ENCODE measurements around the gene CNTN4. TPM values are rescaled to one million over a fixed set of nuclear protein-coding genes. Genes with fewer than 3 reads are reported as not detected.

Gene CNTN4
- total RNA-seq, 3 donors from 2014 or later (not counting 1 experiment from before 2014, with no cell fraction given): not detected

DNA sequence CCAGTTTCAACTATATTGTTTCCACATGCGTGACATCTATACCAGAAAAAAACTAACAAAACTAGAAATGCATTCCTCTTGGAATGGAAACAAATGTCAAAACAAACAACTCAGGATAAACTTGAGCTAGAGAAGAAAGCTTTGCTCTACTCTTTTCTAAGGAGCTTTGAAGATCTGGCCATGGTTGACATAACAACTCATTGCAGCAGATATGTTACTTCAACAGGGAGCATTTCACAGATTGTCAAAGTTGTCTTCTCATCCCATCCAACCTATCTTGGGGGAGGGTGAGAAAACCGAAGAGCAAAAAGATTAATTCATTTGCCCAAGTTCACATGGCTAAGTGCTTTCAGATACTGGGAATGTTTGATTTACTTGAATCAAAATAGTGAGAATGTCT is 484.4 kb downstream of the CNTN4 start:
- H3K4me3 ChIP-seq (ENCODE audit: low read length): no peak overlapping the region
- no peaks in the 10 kb centered on the region for H3K27me3 Mint-ChIP-seq (ENCODE audit: low read depth in 2 of 2)
- H3K4me3 Mint-ChIP-seq: no peak overlapping the region
- H3K27ac ChIP-seq (ENCODE audit: low read length): no peak overlapping the region
- intact Hi-C loops (cut with micrococcal nuclease): no loop called here
- ATAC-seq (no peak), DNase-seq (no peak)
- H3K4me1 ChIP-seq (ENCODE audit: control insufficient read depth, insufficient read depth, low read length): no peaks in the 10 kb centered on the region
- TF ChIP-seq, protein P1, sequence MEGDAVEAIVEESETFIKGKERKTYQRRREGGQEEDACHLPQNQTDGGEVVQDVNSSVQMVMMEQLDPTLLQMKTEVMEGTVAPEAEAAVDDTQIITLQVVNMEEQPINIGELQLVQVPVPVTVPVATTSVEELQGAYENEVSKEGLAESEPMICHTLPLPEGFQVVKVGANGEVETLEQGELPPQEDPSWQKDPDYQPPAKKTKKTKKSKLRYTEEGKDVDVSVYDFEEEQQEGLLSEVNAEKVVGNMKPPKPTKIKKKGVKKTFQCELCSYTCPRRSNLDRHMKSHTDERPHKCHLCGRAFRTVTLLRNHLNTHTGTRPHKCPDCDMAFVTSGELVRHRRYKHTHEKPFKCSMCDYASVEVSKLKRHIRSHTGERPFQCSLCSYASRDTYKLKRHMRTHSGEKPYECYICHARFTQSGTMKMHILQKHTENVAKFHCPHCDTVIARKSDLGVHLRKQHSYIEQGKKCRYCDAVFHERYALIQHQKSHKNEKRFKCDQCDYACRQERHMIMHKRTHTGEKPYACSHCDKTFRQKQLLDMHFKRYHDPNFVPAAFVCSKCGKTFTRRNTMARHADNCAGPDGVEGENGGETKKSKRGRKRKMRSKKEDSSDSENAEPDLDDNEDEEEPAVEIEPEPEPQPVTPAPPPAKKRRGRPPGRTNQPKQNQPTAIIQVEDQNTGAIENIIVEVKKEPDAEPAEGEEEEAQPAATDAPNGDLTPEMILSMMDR (IDR thresholded peaks at IDR 0.05): no peak
- no peaks in the 10 kb centered on the region for H3K4me1 Mint-ChIP-seq
- H3K36me3 Mint-ChIP-seq: no peaks in the 10 kb centered on the region
- WGBS (ENCODE audit: insufficient coverage): 67% methylated on average over 1 of the region's 2 CpGs
- no peaks in the 10 kb centered on the region for H3K36me3 ChIP-seq (ENCODE audit: control insufficient read depth, insufficient read depth, low read length)
- H3K9me3 Mint-ChIP-seq: peaks cover 10 to 11% of the 10 kb centered on the region in 2 donors
- H3K9me3 ChIP-seq (ENCODE audit: control insufficient read depth, insufficient read depth, low read length): no peaks in the 10 kb centered on the region
- no peaks in the 10 kb centered on the region for H3K27me3 ChIP-seq (ENCODE audit: control insufficient read depth, insufficient read depth, low read length)
- no peak overlapping the region for H3K27ac Mint-ChIP-seq

GRCh38 chr3:2589336-2589969 is 490.8 kb downstream of the CNTN4 start:
- 88% methylated on average over 5 of the region's 6 CpGs for WGBS (ENCODE audit: insufficient coverage)
- peaks cover 5% of the 10 kb centered on the region for H3K36me3 Mint-ChIP-seq
- intact Hi-C loops (cut with micrococcal nuclease): no loop called here

GRCh38 chr3:2595486-2595885 is 496.8 kb downstream of the CNTN4 start:
- Histone ChIP-seq H3K4me1 (ENCODE audit: control insufficient read depth, insufficient read depth, low read length) (no peaks in the 10 kb centered on the region), H3K27ac (ENCODE audit: low read length) (no peak overlapping the region), H3K27me3 (ENCODE audit: control insufficient read depth, insufficient read depth, low read length) (no peaks in the 10 kb centered on the region), H3K36me3 (ENCODE audit: control insufficient read depth, insufficient read depth, low read length) (no peaks in the 10 kb centered on the region), H3K4me3 (ENCODE audit: low read length) (no peak overlapping the region), H3K9me3 (ENCODE audit: control insufficient read depth, insufficient read depth, low read length) (no peaks in the 10 kb centered on the region)
- TF ChIP-seq, protein P1 (IDR thresholded peaks at IDR 0.05): no peak
- ATAC-seq (no peak), DNase-seq (no peak)
- WGBS (ENCODE audit: insufficient coverage): 76% methylated on average over 4 of the region's 4 CpGs
- Mint-ChIP-seq H3K4me1 (no peaks in the 10 kb centered on the region), H3K9me3 (peaks cover 4 to 5% of the 10 kb centered on the region in 2 donors), H3K4me3 (no peak overlapping the region), H3K36me3 (no peaks in the 10 kb centered on the region), H3K27me3 (ENCODE audit: low read depth in 2 of 2) (no peaks in the 10 kb centered on the region), H3K27ac (no peak overlapping the region)
- intact Hi-C loops (cut with micrococcal nuclease): no loop called here

More at GRCh38 chr3:2589336-2589969, 490.8 kb downstream of the CNTN4 start:
- H3K27ac Mint-ChIP-seq: no peak overlapping the region
- H3K4me1 ChIP-seq (ENCODE audit: control insufficient read depth, insufficient read depth, low read length): no peaks in the 10 kb centered on the region
- H3K27me3 ChIP-seq (ENCODE audit: control insufficient read depth, insufficient read depth, low read length): no peaks in the 10 kb centered on the region
- DNase-seq (no peak), ATAC-seq (no peak)
- H3K4me3 Mint-ChIP-seq: no peak overlapping the region
- TF ChIP-seq, protein P1 (IDR thresholded peaks at IDR 0.05): no peak
- no peak overlapping the region for H3K4me3 ChIP-seq (ENCODE audit: low read length)
- H3K4me1 Mint-ChIP-seq: no peaks in the 10 kb centered on the region
- peaks cover 10 to 12% of the 10 kb centered on the region in 2 donors for H3K9me3 Mint-ChIP-seq
- H3K27ac ChIP-seq (ENCODE audit: low read length): no peak overlapping the region
- no peaks in the 10 kb centered on the region for H3K27me3 Mint-ChIP-seq (ENCODE audit: low read depth in 2 of 2)
- no peaks in the 10 kb centered on the region for H3K36me3 ChIP-seq (ENCODE audit: control insufficient read depth, insufficient read depth, low read length)
- no peaks in the 10 kb centered on the region for H3K9me3 ChIP-seq (ENCODE audit: control insufficient read depth, insufficient read depth, low read length)

GRCh38 chr3:2597615-2598014 is 498.9 kb downstream of the CNTN4 start:
- Mint-ChIP-seq H3K36me3 (no peaks in the 10 kb centered on the region), H3K4me1 (no peaks in the 10 kb centered on the region), H3K4me3 (no peak overlapping the region), H3K27me3 (ENCODE audit: low read depth in 2 of 2) (no peaks in the 10 kb centered on the region), H3K27ac (no peak overlapping the region), H3K9me3 (peaks cover 2 to 3% of the 10 kb centered on the region in 2 donors)
- whole genome bisulfite sequencing (ENCODE audit: insufficient coverage): no CpG with 5 or more reads among the region's 3 CpGs
- Histone ChIP-seq H3K27me3 (ENCODE audit: control insufficient read depth, insufficient read depth, low read length) (no peaks in the 10 kb centered on the region), H3K4me1 (ENCODE audit: control insufficient read depth, insufficient read depth, low read length) (no peaks in the 10 kb centered on the region), H3K36me3 (ENCODE audit: control insufficient read depth, insufficient read depth, low read length) (no peaks in the 10 kb centered on the region), H3K27ac (ENCODE audit: low read length) (no peak overlapping the region), H3K9me3 (ENCODE audit: control insufficient read depth, insufficient read depth, low read length) (no peaks in the 10 kb centered on the region), H3K4me3 (ENCODE audit: low read length) (no peak overlapping the region)
- intact Hi-C loops (cut with micrococcal nuclease): no loop called here
- TF ChIP-seq, protein P1 (IDR thresholded peaks at IDR 0.05): no peak
- DNase-seq (no peak), ATAC-seq (no peak)
